HG02981 (cell line): ENCODE measurements around the gene AGMAT.

Experiments used
- ATAC-seq: cut with Tn5 transposase; IDR thresholded peaks from one replicate; pipeline ENCODE4 v1.9.1; 2021; ENCODE audit warnings: mild to moderate bottlenecking, moderate library complexity; ENCODE audit not compliant: unreplicated experiment

AGMAT gene, protein sequence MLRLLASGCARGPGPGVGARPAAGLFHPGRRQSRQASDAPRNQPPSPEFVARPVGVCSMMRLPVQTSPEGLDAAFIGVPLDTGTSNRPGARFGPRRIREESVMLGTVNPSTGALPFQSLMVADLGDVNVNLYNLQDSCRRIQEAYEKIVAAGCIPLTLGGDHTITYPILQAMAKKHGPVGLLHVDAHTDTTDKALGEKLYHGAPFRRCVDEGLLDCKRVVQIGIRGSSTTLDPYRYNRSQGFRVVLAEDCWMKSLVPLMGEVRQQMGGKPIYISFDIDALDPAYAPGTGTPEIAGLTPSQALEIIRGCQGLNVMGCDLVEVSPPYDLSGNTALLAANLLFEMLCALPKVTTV

DNA sequence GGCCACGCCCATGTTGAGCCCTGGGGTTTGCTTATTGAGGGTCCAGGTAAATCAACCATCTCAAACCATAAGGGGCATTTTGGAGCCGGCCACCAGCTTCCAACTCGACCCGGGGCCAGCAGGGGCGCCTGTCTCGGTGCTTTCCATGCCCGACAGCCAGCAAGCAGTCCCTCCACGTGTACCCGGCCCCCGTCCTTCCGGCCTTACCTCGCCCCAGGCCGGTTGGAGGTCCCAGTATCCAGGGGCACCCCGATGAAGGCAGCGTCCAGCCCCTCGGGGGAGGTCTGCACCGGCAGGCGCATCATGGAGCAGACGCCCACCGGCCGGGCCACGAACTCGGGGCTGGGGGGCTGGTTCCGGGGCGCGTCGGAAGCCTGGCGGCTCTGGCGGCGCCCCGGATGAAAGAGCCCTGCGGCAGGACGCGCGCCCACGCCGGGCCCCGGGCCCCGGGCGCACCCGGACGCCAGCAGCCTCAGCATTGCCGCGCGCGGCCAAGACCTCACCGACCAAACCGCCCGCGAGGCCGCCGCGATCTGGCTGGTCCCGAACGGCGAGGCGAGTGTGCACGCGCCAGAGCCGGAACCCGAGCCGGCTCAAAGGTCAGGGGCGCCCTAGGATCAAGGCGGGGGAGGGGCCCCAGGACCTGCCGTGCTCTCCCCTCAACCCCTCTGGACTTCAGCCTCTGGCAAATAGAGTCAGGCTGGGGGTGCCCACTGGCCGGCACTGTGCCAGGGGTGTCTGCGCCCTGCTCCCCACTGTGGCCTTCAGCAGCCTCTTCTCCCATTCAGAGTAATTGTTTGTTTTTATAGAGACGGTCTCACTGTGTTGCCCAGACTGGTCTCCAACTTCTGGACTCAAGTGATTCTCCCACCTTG lies at the start of gene AGMAT:
Gene AGMAT (minus strand): TSS at position 563 of the 875 bp plus-strand sequence. CDS start 84 bp downstream, at position 479.
- ATAC-seq = peak; percentile 75

DNA sequence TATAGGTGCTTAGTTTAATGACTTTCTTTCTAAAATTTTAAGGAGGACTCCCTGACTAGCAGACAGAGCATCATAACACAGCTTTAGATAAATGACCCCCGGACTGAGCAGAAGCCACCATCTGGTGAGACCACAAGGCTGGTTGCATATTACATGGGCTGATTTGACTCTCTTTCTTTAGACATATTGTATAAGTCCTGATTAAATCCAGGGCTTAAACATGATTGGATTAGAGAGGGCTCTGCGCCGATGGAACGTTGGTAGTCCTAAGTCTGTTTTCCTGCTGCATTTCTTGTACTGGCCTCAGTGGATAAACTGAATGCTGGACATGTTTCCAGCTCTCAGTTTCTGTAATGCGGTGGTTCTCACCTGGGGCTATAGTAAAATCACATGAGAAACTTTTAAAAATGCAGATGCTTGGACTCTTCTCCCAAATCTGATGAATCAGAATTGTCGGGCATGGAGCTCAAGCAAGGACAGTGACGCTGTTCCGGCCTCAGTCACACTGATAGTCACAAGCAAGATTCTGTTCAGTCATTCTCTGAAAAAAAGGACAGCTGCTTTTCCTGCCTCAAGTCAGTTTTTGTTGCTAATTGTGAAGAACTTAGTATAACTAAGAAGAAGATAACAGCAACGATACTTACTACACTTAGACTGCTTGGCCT lies 49.0 kb upstream of the AGMAT start:
- no peak for ATAC-seq

DNA sequence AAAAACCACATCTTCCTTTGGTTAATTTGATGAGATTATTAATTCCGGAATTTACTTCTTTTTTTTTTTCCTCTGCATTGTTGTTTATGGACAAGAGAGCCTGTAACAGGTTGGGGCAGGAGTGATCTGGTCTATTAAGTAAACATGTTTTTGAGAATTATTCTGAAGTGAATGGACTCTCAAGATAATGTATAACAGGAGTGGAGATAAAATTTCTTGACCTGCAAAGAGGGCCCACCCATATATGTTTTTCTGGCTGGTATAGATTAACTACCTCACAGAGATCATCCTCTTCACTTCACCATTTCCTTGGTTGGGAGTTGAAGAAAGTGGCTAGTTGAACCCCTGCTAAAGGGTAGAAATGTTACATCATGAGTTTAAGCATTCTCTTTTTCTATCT lies 43.2 kb upstream of the AGMAT start:
- peak; percentile 39 for ATAC-seq

DNA sequence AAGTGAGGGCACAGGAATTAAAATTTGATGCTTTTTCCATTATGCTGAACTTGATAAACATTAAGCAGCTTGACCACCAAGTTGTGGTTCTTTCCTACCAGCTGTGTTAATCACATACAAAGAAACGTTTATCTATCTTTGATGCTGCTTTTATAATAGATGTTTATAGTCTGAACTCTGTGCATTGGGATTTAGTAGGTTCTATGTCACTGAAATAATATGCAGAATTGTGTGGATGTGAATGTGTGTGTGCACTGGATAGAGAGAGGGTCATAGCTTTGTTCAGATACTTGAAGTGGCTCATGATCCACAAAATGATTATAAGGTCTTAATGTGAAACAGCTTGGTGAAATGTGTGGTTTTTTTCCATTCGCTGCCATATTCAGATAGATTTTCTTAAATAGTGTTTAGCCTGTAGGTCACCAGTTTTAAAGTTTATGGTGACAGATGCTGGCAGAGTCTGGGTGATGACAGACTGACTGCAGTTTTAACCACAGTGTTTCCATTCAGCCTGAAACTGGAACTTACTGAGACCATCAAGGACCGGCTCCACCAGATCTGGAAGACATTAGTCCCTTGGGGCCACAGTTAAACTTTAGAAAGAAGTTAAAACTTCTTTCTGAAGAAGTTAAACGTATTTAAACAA lies 42.6 kb upstream of the AGMAT start:
- peak; percentile 89 for ATAC-seq

DNA sequence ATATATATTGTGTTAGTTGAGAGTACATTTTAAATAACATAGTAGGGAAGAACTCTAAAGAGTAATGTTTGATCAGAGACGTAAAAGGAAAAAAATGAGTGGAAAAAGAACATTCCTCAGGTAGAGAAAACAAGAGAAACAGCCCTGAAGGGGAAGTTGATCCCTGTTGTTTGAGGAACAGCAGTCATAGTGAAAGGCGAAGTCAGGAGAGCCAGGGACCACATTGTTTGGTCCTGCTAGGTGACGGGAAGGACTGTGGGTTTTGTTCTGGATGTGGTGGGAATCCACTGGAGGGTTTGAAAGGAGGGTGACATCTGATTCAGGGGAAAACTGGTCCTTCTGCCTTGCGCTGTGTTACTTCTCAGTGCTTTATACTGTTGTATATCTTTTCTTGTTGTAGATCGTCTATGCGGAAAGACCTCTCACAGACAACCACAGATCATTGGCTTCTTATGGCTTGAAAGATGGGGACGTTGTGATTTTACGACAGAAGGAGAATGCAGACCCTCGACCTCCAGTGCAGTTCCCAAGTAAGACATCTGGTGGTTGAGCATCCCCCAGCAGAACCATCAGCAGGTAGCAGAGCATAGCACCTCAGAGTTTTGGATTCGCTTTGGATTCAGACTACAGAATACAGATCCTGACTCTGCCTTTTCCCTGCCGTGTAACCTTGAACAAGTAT lies 41.6 kb upstream of the AGMAT start:
- ATAC-seq = no peak

DNA sequence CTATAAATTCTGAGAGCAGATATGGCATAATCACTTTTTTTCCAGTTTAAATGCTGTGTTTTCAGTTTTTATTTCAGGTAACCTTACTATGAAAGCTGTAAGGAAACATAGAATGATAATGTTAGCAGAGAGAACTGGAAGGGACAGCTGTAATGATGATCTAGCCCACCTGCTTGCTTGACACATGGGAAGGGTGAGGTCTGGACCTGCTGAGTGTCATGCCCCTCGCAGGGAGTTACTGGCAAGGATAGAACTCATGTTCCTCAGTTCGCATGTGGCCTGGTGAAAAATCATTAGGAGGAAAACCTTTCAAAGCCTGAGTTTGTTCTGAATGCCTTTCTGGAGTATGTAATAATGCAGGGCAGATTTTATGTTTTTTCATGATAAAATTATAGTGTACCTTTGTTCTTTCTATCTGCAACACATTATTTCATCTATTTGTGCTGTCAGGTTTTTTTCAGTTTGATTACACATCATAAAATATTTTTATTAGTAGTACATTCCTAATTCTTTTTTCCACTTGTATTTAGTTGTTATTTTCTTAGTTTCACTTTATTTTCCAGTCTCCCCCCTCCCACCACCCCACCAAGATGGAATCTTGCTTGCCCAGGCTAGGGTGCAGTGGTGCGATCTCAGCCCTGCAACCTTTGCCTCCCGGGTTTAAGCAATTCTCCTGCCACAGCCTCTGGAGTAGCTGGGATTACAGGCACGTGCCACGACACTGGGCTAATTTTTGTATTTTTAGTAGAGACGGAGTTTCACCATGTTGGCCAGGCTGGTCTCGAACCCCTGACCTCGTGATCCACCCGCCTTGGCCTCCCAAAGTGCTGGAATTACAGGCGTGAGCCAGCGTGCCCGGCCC lies 40.4 kb upstream of the AGMAT start:
- ATAC-seq = no peak

DNA sequence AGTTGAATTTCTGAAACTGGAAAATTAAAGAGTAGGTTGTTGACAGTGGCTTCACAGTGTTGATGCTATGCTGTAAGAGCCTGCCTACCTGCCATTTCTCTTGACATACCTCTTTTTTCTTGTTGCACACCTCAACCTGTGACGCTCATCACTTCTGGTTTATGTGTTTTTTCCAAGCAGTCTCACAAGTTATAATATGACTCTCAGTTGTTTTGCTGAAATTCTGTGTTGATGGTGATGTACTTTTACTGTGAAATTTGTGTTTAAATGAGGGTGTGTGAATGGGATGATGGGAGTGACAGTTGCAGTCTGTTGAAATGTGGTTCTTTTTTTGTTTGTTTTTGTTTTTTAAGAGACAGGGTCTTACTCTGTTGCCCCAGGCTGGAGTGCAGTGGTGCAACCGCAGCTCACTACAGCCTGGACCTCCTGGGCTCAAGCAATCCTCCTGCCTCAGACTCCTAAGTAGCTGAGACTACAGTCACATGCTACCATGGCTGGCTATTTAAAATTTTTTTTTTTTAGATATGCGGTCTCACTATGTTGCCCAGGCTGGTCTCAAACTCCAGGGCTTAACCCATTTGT lies 39.4 kb upstream of the AGMAT start:
- ATAC-seq = no peak

DNA sequence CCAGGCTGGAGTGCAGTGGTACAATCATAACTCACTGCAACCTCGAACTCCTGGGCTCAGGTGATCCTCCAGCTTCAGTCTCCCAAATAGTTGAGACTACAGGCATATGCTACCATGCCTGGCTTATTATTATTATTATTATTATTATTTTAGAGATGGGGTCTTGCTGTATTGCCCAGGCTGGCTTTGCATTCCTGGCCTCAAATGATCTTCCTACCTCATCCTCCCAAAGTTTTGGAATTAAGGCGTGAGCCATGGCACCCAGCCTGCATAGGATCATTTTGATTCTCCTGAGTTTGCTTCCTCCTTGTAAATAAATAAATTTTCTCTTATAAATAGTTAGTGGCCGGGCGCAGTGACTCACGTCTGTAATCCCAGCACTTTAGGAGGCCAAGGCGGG lies 38.6 kb upstream of the AGMAT start:
- ATAC-seq = no peak

DNA sequence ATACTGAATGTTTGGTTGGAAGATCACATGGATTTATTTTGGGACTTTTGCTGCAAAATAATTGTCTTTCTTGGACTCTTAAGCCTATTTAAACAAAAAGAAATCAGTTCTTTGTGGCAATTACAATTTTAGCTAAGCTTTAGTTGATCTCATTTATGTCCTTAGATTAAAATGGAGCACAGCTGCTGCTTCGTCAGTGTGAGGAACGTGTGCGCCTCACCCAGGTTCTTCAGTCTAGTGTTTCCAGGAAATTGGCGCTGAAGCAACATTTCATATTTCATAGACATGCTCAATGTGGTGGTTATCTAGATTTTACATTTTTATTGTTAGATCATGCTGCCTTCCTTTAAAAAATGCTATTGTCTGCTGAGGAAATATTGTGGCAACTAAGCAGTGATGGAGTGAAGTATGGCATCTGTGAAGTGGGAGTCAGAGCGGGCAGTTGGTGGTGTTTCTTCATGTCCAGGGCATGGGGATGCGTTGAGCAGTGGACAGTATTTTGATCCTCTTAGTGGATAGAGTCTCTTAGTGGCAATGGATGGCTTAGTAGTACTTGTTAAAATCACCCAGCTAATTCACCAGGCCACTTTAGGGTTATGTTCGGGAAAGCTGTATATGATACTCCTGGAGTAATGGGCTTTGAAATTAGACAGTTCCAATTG lies 38.0 kb upstream of the AGMAT start:
- ATAC-seq = no peak

DNA sequence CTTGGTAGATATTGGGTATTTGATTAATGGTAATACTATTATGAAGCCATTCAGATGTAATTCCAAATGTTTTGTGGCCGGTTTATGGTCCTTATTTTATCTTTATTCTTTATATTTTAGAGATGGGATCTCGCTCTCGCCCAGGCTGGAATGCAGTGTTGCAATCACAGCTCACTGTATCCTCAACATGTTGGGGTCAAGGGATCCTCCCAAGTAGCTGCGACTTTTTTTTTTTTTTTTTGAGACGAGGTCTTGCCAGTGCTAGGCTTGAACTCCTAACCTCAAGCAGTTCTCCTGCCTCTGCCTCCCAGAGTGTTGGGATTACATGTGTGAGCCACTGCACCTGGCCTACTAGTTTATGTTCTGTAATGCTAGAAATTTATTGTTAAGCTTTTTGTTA lies 37.1 kb upstream of the AGMAT start:
- ATAC-seq = no peak

DNA sequence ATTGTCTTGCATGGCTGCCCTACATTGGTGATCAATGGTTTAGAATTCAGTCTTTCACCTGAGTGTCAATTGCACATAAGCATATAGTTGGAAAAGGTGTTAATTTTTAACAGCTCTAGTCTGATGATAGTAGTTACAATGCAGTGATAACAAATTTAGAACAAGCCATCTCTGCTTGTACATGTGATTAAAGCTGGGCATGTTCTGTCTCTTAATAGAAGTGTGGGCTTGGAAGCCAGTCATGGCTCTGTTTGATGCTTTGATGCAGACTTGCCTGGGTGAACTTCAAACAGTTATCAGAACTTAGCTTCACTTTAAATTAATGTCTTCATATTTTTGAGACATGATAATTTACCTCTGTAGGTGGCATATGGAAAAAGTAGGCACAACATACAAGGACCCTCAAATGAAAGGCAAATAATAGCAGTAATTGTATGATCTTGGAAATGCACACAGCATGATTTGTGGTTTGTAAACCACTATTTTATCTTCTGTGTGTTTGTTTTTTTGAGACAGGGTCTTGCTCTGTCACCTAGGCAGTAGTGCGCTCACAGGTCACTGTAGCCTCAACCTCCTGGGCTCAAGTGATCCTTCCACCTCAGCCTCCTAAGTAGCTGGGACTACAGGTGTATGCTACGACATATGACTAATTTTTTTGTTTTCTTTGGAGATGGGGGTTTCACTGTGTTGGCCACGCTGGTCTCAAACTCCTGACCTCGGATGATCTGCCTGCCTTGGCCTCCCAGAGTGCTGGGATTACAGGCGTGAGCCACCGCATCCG lies 36.2 kb upstream of the AGMAT start:
- ATAC-seq = no peak

DNA sequence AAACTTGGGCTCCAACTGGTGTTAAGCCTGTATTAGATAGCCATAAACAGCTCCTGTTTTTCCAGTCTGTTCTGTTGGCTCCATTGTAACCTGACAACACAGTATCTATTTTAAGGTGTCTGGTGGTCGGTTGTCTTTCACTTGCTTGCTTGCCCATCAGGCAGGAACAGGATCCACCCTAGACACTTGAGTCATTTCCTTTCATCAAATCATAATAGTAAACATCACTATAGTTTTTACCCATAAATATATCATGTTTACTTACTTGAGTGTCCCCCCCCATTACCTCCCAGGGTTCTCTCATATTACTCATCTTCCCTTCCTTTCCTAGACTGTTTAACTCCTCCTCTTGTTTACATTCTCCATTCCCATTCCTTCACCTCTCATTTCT lies 35.3 kb upstream of the AGMAT start:
- ATAC-seq = no peak

DNA sequence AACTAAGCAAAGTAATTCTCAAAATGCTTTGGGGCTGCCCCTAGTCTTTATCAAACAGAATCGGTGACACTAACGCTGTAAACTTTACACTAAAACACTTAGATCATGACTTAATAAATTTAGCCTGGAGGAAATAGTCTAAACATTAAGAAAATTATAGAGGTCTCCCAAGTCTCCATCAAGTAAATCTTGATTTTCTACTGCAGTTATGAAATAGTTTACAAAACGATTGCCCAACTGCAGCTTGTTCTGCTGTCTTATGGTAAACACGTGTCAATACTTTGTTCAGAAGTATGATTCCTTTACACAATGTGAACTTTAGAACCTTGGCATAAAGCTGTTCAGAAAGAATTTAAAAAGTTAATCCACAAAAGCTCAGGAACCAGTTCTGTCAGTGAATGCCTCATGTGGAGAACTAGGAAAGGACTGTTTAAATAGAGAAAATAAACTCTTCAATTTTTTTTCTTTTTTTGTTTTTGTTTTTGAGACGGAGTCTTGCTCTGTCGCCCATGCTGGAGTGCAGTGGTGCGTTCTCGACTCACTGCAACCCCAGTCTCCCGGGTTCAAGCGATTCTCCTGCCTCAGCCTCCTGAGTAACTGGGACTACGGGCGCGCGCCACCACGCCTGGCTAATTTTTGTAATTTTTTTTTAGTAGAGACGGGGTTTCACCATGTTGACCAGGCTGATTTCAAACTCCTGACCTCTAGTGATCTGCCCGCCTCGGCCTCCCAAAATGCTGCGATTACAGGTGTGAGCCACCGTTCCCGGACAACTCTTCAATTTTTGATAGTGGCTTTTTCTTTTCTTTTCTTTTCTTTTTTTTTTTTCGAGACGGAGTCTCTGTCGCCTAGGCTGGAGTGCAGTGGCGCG lies 34.0 kb upstream of the AGMAT start:
- no peak for ATAC-seq

DNA sequence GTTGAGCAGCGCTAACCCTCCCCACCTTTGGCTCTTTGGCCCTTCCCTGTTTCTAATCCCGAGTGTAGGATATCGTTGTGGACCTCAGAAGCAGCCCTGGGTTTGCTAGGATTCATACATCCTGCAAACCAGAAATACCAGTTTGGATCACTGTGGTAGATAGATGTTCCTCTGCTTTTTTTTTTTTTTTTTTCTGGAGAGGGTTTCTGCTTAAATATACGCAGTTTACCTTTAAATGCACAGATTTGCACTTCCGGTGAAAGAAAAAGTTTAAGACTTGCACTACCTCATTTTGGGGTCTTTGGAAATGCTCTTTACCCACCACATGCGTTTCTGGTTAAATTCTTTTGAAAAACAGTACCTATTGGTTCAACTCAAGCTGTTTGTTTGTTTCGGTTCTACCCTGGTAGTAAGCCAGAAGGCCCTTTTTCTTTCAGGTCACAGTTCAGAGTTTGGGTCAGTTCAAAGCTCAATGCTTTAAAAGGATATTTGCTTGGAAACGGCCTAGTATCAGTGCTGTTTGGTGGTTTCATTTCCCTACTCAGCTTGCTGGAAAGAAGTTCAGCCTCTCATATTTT lies 33.3 kb upstream of the AGMAT start:
- ATAC-seq = peak; percentile 34

DNA sequence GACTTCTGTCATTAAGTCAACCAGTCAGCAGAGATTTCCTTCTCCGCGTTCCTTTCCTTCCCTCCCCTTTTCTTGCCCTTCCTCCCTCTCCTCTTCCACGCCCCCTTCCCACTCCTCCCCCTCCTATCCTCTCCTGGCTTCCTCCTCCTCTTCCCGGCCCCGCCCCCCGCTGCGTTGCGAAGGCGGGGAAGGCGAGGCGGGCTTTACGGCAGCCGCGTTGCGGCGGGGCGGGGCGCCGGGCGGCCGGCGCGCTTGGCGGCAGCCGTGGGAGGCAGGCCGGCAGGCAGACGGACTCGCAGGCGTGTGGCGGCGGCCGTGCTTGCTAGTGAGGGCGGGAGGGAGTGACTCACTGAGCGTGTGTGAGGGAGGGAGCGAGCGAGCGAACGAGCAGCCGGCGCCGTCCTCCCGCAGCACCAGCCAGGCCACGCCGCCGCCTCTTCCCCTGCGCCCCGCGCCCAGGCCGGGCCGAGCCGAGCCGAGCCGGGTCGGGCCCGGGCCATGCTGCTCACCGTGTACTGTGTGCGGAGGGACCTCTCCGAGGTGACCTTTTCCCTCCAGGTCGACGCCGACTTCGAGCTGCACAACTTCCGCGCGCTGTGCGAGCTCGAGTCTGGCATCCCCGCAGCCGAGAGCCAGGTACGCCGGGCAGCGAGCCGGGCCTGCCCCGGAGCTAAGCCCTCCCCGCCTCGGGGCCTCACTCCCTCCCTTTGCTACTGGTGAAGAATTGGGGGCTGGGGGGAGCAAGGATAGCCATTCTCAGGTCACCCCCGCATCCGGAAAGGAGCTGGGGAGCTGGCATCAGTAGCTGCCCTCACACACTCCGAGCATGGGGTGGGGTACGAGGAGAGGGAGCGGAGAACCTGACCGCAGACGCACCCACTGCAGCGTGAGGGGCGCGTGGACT lies 32.6 kb upstream of the AGMAT start, which contains the start of gene DDI2:
Gene DDI2 (plus strand): TSS at position 286 of the 904 bp plus-strand sequence. CDS start 213 bp downstream, at position 499.
- ATAC-seq = peak; percentile 58
